ENCODE results near the gene INTS1.

Gene INTS1

GRCh38 chr7:1487466-1487865, 16.7 kb downstream of the INTS1 start:
- H3K4me3 ChIP-seq (ENCODE audit: low read length) = no peak overlapping the region
- TF ChIP-seq ZNF274 (IDR thresholded peaks at IDR 0.05; ENCODE audit: low read depth, low read length) = no peak

GRCh38 chr7:1486571-1486970, 17.6 kb downstream of the INTS1 start:
- TF ChIP-seq ZNF274 (IDR thresholded peaks at IDR 0.05; ENCODE audit: low read depth, low read length) = no peak
- H3K4me3 ChIP-seq (ENCODE audit: low read length) = no peak overlapping the region

DNA sequence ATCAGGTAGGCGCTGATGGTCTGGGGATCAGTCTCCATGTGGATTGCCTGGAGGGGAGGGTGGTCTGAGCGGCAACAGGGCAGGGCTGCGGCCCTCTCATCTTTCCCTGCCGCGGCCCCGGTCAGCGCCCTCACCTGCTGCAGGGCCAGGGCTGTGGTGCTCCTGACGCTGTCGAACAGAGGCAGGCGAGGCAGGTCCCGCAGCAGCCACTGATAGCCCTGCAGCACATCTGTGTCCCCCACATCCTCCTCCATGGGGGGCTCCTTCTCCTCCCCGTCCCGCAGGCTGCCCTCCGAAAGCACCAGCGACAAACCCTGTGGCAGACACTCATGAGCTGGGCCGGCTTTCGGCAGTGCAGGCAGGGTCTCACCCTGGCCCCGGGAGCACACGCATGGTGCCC, 19.0 kb downstream of the INTS1 start:
- TF ChIP-seq ZNF274 (IDR thresholded peaks at IDR 0.05; ENCODE audit: low read depth, low read length) = no peak

GRCh38 chr7:1484569-1484968, 19.6 kb downstream of the INTS1 start:
- TF ChIP-seq ZNF274 (IDR thresholded peaks at IDR 0.05; ENCODE audit: low read depth, low read length) = no peak

More for the DNA sequence above, 19.0 kb downstream of the INTS1 start:
- no peak overlapping the region for H3K4me3 ChIP-seq (ENCODE audit: low read length)

DNA sequence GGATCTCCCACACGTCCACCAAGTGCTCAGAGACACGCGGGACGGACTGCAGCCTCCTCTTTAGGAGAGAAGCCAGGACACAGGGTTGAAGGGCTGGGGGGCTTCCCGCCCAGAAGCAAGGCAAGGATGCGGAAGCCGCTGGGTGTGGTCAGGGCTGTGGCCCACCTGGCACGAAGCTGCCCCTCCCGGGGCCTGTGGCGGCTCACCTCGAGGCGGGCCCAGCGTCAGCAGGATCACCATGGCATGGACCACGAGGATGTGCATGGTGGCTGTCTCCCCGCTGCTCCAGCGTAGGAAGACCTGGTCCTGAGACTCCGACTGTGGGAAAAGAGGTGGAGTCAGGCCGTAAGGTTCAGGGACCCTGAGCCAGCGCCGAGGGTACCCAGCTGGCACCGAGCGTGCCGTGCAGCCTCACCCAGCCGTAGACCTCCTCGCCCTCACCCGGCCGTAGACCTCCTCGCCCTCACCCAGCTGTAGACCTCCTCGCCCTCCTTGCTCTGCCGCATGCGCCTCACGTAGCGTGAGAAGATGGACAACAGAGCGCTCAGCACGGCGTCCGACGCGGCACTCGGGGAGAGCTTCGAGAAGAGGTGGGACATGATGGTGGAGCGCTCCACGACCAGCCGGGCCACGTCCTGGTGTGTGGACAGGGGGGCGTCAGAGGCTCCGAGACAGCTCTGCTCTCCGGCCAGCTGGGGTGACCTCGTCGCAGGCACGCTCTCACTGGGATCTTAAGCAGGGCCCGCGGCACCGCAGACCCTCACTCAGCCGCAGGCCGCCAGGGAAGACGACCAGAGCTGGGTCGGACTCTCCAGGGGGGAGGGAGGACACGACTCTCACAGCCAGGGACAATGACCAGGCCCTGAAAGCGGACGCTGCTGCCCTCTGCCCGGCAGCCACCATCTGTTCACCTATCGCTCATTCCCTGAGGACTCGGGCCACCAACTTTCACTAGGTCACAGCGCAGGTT, 20.4 kb downstream of the INTS1 start:
- no peak overlapping the region for H3K4me3 ChIP-seq (ENCODE audit: low read length)
- no peak for TF ChIP-seq ZNF274 (IDR thresholded peaks at IDR 0.05; ENCODE audit: low read depth, low read length)

More at GRCh38 chr7:1484569-1484968, 19.6 kb downstream of the INTS1 start:
- H3K4me3 ChIP-seq (ENCODE audit: low read length) = no peak overlapping the region

DNA sequence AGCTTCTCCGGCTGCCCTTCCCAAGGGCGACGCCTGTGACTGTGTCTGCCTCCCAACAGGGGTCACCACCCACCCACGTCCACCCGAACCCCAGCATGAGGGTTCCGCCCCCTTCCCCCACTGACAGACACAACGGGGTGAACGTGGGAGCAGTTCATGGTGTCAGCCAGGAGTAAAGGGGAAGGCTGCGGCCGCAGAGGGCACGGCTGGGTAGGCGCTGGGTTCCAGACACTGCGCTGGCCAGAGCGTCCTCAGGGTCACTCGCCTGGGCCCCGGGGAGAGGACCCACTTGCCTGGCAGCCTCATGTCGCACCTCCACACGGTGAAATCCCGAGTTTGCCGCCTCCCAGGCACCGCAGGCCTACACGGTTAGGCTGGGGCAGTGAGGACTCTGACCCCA, 21.1 kb downstream of the INTS1 start:
- no peak overlapping the region for H3K4me3 ChIP-seq (ENCODE audit: low read length)
- TF ChIP-seq ZNF274 (IDR thresholded peaks at IDR 0.05; ENCODE audit: low read depth, low read length) = no peak

- no peak overlapping the region for H3K4me3 ChIP-seq (ENCODE audit: low read length)
- no peak for TF ChIP-seq ZNF274 (IDR thresholded peaks at IDR 0.05; ENCODE audit: low read depth, low read length)
Measured at GRCh38 chr7:1481300-1481699, 22.9 kb downstream of the INTS1 start.

GRCh38 chr7:1480670-1481069, 23.5 kb downstream of the INTS1 start:
- TF ChIP-seq ZNF274 (IDR thresholded peaks at IDR 0.05; ENCODE audit: low read depth, low read length) = no peak
- no peak overlapping the region for H3K4me3 ChIP-seq (ENCODE audit: low read length)

DNA sequence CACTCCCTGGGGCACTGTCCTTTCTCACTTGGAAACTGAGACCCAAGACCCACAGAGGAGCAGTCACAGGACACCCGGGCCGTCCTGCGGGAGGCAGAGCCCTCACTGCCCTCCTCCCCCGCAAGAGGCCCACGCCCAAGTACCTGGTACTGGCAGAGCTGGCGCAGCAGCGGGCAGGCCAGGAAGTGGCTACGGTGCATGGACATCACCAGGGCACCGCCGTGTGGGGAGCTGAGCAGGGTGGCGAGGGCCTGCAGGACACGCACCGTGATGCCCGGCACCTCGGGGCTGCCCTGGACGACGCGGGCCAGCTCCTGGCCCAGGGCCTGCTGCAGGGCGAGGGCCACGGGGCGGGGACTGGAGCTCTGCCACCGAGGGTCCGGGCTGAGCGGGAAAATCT, 24.9 kb downstream of the INTS1 start:
- H3K4me3 ChIP-seq (ENCODE audit: low read length) = no peak overlapping the region
- TF ChIP-seq ZNF274 (IDR thresholded peaks at IDR 0.05; ENCODE audit: low read depth, low read length) = no peak

DNA sequence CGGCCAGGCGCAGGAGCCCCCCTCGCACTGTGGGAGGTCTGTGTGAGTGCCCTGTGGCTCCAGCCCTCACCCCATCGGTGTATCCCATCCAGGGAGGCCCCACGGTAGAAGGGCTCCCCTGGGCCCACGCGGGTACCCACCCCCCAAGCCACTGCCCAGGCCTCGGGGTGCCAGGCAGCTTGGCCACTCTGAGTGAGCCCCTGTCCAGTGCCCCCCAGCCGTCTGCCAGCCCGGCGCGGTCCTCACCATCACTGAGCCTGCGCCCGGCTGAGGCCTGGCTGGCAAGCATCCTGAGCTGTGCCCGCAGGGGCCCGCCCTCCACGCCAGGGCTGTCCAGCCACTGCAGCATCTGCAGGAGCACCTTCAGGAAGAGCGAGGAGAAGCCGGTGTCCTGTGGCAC, 25.7 kb downstream of the INTS1 start:
- no peak for TF ChIP-seq ZNF274 (IDR thresholded peaks at IDR 0.05; ENCODE audit: low read depth, low read length)
- no peak overlapping the region for H3K4me3 ChIP-seq (ENCODE audit: low read length)

DNA sequence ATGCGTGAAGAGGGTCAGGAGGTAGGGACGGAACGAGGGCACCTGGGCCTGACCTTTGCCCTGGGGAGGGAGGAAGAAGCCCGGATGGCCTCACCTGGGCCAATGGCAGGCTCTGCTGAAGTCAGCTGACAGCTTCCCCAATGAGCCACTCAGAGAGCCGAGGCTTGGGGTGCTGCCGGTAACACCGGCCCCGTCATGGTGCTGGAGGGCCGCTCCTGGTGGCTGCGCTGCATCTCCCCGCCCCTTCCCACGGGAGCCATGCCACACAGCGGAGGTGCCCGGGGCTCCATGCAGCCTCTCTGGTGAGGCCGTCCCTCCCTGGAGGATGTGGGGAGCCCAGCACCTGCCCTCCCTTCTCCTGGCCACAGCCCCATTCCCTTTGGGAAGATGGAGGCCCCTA, 27.3 kb downstream of the INTS1 start:
- H3K4me3 ChIP-seq (ENCODE audit: low read length) = no peak overlapping the region
- TF ChIP-seq ZNF274 (IDR thresholded peaks at IDR 0.05; ENCODE audit: low read depth, low read length) = no peak

DNA sequence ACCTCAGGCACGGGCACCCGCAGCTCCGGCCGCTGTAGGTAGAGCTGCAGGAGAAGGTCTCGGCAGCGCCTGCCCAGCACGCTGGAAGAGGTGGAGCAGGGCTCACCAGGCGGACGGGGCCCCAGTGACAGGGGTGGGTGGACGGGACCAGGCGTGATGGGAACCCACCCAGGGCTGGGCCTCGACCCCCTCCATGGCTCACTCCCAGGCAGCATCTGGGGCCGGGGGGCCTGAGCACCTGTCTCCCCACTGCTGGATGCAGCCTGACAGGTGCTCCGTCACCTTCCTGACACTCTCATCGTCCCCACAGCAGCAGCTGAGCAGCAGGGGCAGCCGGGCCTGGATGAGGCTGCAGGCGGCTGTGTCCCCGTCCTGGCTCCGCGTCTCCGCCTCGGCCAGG, 28.2 kb downstream of the INTS1 start:
- no peak overlapping the region for H3K4me3 ChIP-seq (ENCODE audit: low read length)
- no peak for TF ChIP-seq ZNF274 (IDR thresholded peaks at IDR 0.05; ENCODE audit: low read depth, low read length)

- H3K4me3 ChIP-seq (ENCODE audit: low read length) = no peak overlapping the region
- no peak for TF ChIP-seq ZNF274 (IDR thresholded peaks at IDR 0.05; ENCODE audit: low read depth, low read length)
Measured at GRCh38 chr7:1475393-1475792, 28.8 kb downstream of the INTS1 start.

- no peak for TF ChIP-seq ZNF274 (IDR thresholded peaks at IDR 0.05; ENCODE audit: low read depth, low read length)
- no peak overlapping the region for H3K4me3 ChIP-seq (ENCODE audit: low read length)
Measured at GRCh38 chr7:1474736-1475135, 29.5 kb downstream of the INTS1 start.

DNA sequence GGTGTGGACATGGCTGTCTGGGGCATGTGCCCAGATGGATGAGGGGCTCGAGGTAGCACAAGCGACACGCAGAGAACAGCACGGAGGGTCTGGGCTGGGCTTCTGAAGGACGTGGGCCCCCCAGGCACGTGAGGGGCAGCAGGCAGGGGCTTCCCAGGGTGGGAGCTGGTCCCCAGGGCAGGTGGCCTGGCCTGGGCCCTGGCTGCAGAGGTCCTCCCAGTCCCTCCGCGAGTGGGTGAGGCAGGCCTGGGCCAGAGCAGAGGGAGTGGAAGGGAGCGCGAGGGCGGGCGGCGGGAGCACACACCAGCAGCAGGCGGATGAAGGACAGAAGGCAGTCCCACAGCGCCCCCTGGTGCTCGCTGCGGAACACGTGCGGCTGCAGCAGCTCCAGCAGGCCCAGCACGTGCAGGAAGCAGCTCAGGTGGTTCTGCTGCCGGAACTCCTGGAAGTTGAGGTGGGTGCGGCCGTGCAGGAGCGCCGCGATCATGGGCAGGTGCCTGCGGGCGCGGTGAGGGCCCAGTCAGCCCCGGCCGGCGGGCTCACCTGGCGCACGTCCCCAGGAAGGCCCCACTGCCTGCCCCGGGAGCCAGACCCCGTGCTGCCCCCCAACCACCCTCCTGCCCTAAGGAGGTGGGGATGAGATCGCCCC, 30.2 kb downstream of the INTS1 start:
- no peak overlapping the region for H3K4me3 ChIP-seq (ENCODE audit: low read length)
- no peak for TF ChIP-seq ZNF274 (IDR thresholded peaks at IDR 0.05; ENCODE audit: low read depth, low read length)
